Activated T-cell treated with anti-CD3 and anti-CD28 coated beads, Interleukin-2, amount 50 U/mL, for 24 hours (primary cell): ENCODE data around the gene EXD3.
"Not testable (repeated sequence)": the region's sequence is repeated elsewhere in the genome, so short reads cannot be mapped to it uniquely, and the experiment has no call there.

Source experiments
- DNase-seq: peaks from one replicate; pipeline ENCODE4 v3.0.0-alpha.2; 2020
- H3K27ac Mint-ChIP-seq: 2 replicates; pipeline ENCODE4 v1.8.0; 2020; ENCODE audit warnings: mild to moderate bottlenecking, mixed read lengths
- H3K27me3 Mint-ChIP-seq: 2 replicates; pipeline ENCODE4 v1.8.0; 2020; ENCODE audit warnings: mixed read lengths
- H3K36me3 Mint-ChIP-seq: 2 replicates; pipeline ENCODE4 v1.8.0; 2020; ENCODE audit warnings: low read depth, mixed read lengths
- H3K4me1 Mint-ChIP-seq: 2 replicates; pipeline ENCODE4 v1.8.0; 2020; ENCODE audit warnings: low read depth, mixed read lengths
- H3K4me3 Mint-ChIP-seq: 2 replicates; pipeline ENCODE4 v1.8.0; 2020; ENCODE audit warnings: mild to moderate bottlenecking, moderate library complexity, mixed read lengths
- H3K9me3 Mint-ChIP-seq: 2 replicates; pipeline ENCODE4 v1.8.0; 2020; ENCODE audit warnings: mixed read lengths

The EXD3 gene

GRCh38 chr9:137416563-137417151 is 6.3 kb downstream of the EXD3 start:
- Mint-ChIP-seq H3K36me3 (peaks cover 7% of the 10 kb centered on the region), H3K27me3 (no peaks in the 10 kb centered on the region), H3K27ac (no peak overlapping the region), H3K4me3 (peak overlapping the region; percentile 76), H3K9me3 (no peaks in the 10 kb centered on the region), H3K4me1 (peaks cover 18% of the 10 kb centered on the region)
- DNase-seq = no peak

GRCh38 chr9:137416006-137416562 is 6.9 kb downstream of the EXD3 start:
- Mint-ChIP-seq H3K27me3 (no peaks in the 10 kb centered on the region), H3K4me1 (peaks cover 17% of the 10 kb centered on the region), H3K9me3 (no peaks in the 10 kb centered on the region), H3K4me3 (no peak overlapping the region), H3K36me3 (peaks cover 7% of the 10 kb centered on the region), H3K27ac (no peak overlapping the region)
- no peak for DNase-seq

GRCh38 chr9:137415451-137415850 is 7.5 kb downstream of the EXD3 start:
- Mint-ChIP-seq H3K27me3 (no peaks in the 10 kb centered on the region), H3K4me1 (peaks cover 18% of the 10 kb centered on the region), H3K4me3 (no peak overlapping the region), H3K36me3 (peaks cover 7% of the 10 kb centered on the region), H3K9me3 (no peaks in the 10 kb centered on the region), H3K27ac (no peak overlapping the region)
- no peak for DNase-seq

DNA sequence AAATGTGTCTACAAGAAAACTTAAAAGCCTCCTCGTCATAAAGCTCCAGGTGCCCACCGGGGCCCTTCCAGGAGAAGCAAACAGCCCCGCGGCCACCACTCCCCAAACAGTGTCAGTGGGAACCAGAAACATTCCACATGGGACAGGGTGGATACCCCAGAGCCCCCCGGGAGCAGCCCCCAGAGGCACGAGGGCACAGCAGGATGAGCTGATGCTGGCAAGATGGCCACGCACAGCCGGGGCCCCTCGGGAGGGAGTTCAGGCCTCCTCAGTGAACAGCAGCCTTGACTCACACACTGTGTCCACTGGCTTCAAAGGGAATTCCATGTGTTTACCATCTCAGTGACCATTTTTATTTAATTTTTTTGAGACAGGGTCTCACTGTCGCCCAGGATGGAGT is 10.5 kb downstream of the EXD3 start:
- Mint-ChIP-seq H3K4me3 (no peak overlapping the region), H3K36me3 (no peaks in the 10 kb centered on the region), H3K9me3 (no peaks in the 10 kb centered on the region), H3K27ac (no peak overlapping the region), H3K27me3 (no peaks in the 10 kb centered on the region), H3K4me1 (peaks cover 11% of the 10 kb centered on the region)
- no peak for DNase-seq

- Mint-ChIP-seq H3K4me1 (peaks cover 11% of the 10 kb centered on the region), H3K36me3 (no peaks in the 10 kb centered on the region), H3K27me3 (no peaks in the 10 kb centered on the region), H3K27ac (no peak overlapping the region), H3K9me3 (no peaks in the 10 kb centered on the region), H3K4me3 (no peak overlapping the region)
- DNase-seq = peak; percentile 56
Measured at GRCh38 chr9:137411645-137412380, 11.1 kb downstream of the EXD3 start.

GRCh38 chr9:137411260-137411644 is 11.7 kb downstream of the EXD3 start:
- no peaks in the 10 kb centered on the region for H3K36me3 Mint-ChIP-seq
- no peak overlapping the region for H3K27ac Mint-ChIP-seq
- DNase-seq = peak; percentile 39
- no peaks in the 10 kb centered on the region for H3K27me3 Mint-ChIP-seq
- H3K9me3 Mint-ChIP-seq = no peaks in the 10 kb centered on the region
- no peak overlapping the region for H3K4me3 Mint-ChIP-seq
- peaks cover 11% of the 10 kb centered on the region for H3K4me1 Mint-ChIP-seq

- Mint-ChIP-seq H3K36me3 (no peaks in the 10 kb centered on the region), H3K27me3 (no peaks in the 10 kb centered on the region), H3K9me3 (no peaks in the 10 kb centered on the region), H3K4me1 (peaks cover 11% of the 10 kb centered on the region), H3K27ac (no peak overlapping the region), H3K4me3 (no peak overlapping the region)
- DNase-seq = no peak
Measured at GRCh38 chr9:137410891-137411249, 12.1 kb downstream of the EXD3 start.

GRCh38 chr9:137410236-137410890 is 12.6 kb downstream of the EXD3 start:
- H3K27ac Mint-ChIP-seq, H3K36me3 Mint-ChIP-seq, H3K4me3 Mint-ChIP-seq, H3K27me3 Mint-ChIP-seq, H3K9me3 Mint-ChIP-seq, DNase-seq: not testable (repeated sequence)
- H3K4me1 Mint-ChIP-seq = peaks cover 11% of the 10 kb centered on the region

- Mint-ChIP-seq H3K27ac (no peak overlapping the region), H3K27me3 (no peaks in the 10 kb centered on the region), H3K4me1 (peaks cover 11% of the 10 kb centered on the region), H3K36me3 (no peaks in the 10 kb centered on the region), H3K4me3 (no peak overlapping the region), H3K9me3 (no peaks in the 10 kb centered on the region)
- no peak for DNase-seq
Measured at GRCh38 chr9:137409515-137409914, 13.4 kb downstream of the EXD3 start.

DNA sequence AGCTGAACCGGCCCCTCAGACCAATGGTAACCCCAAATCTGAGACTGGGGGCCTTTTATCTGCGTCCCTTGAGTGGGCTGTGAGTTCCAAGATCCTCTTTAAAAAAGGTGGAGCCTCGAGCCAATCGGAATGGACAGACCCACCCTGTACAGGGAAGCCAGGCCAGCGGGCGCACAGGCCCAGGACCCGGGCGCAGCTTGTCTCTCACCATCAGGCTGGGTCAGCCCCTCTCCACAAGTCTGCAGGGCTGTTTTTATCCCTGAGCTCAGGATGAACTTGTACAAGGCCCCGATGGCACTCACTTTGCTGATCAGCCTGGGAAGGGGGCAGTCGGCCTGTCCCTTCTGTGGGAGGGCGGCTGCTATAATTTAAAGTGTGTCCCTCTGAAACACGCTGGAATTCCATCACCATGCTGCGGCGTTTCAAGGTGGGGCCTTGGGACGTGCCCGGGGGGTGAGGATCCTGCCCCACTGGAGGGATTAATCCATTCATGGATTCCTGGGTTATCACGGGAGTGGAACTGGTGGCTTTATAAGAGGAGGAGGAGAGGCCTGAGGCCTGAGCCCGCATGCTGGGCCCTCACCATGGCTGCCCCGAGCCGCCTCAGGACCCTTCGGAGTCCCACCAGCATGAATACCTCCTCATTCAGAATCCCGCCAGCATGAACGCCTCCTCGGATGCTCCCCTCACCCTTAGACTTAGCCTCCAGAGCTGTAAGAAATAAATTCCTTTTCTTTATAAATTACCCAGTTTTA is 14.1 kb downstream of the EXD3 start:
- H3K9me3 Mint-ChIP-seq = no peaks in the 10 kb centered on the region
- no peak for DNase-seq
- no peaks in the 10 kb centered on the region for H3K27me3 Mint-ChIP-seq
- no peak overlapping the region for H3K27ac Mint-ChIP-seq
- H3K36me3 Mint-ChIP-seq = no peaks in the 10 kb centered on the region
- H3K4me3 Mint-ChIP-seq = no peak overlapping the region
- peaks cover 11% of the 10 kb centered on the region for H3K4me1 Mint-ChIP-seq

GRCh38 chr9:137407590-137408300 is 15.2 kb downstream of the EXD3 start:
- Mint-ChIP-seq H3K27me3 (no peaks in the 10 kb centered on the region), H3K9me3 (no peaks in the 10 kb centered on the region), H3K27ac (no peak overlapping the region), H3K4me3 (no peak overlapping the region), H3K4me1 (peaks cover 8% of the 10 kb centered on the region), H3K36me3 (no peaks in the 10 kb centered on the region)
- no peak for DNase-seq

DNA sequence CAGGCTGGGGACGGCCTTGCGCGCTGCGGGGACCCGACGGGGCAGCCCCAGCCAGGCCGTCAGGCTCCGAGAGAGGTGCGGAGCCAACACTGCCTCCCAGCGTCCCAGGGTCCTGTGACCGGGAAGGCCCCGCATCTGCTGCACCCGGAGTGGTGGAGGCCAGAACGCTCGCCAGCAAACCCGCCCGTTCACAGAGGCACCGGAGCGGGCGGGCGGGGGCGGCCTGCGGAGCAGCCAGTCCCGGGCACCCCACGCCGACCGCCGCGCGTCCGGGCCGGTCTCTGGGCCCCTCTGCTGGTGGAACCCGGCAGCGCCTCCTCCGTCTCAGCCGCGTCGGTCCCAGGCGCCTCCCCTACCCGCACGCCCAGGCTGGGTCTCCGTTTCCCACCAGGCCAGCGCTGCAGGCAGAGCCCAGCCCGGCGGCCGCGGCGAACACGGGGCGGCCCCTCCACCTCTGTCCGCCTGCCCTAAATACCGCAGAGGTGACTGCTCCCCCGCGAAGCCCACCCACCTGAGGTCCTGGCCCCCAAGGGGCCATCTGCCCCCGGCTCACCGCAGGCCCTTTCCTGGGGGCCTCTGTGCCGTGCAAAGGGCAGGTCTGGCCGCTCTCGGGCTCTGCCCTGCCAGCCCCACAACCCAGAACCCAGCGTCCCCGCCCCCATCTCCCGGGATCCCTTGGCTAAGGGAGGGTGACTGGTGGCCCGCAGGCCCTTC is 15.9 kb downstream of the EXD3 start:
- H3K27me3 Mint-ChIP-seq = no peaks in the 10 kb centered on the region
- H3K27ac Mint-ChIP-seq = no peak overlapping the region
- H3K4me3 Mint-ChIP-seq = peak overlapping the region; percentile 20
- H3K36me3 Mint-ChIP-seq = peaks cover 6% of the 10 kb centered on the region
- DNase-seq = peak; percentile 83
- H3K9me3 Mint-ChIP-seq = no peaks in the 10 kb centered on the region
- H3K4me1 Mint-ChIP-seq = peaks cover 9% of the 10 kb centered on the region

- Mint-ChIP-seq H3K36me3 (peaks cover 6% of the 10 kb centered on the region), H3K4me1 (peaks cover 5% of the 10 kb centered on the region), H3K27ac (no peak overlapping the region), H3K4me3 (no peak overlapping the region), H3K9me3 (no peaks in the 10 kb centered on the region), H3K27me3 (no peaks in the 10 kb centered on the region)
- no peak for DNase-seq
Measured at GRCh38 chr9:137406085-137406760, 16.7 kb downstream of the EXD3 start.
